DMS 273 treated with DMSO at 0.1 percent for 48 hours (cell line): ENCODE data around the gene NFIX.

ENCODE experiments used
- DNase-seq: peaks from one replicate; lab custom pipeline; 2025; lab: John Stamatoyannopoulos, UW

NFIX gene

GRCh38 chr19:13008926-13009787, 13.9 kb downstream of the NFIX start:
- no peak for DNase-seq

GRCh38 chr19:13010038-13010991, 15.0 kb downstream of the NFIX start:
- DNase-seq = no peak

GRCh38 chr19:13010992-13011652, 15.8 kb downstream of the NFIX start:
- DNase-seq = no peak

- no peak for DNase-seq
Observed at GRCh38 chr19:13011653-13012389, 16.5 kb downstream of the NFIX start.

GRCh38 chr19:13012390-13012689, 17.1 kb downstream of the NFIX start:
- DNase-seq = no peak

GRCh38 chr19:13012690-13013608, 17.7 kb downstream of the NFIX start:
- no peak for DNase-seq

- no peak for DNase-seq
Observed at GRCh38 chr19:13013649-13014048, 18.4 kb downstream of the NFIX start.

GRCh38 chr19:13014101-13014920, 19.0 kb downstream of the NFIX start:
- DNase-seq = no peak

- no peak for DNase-seq
Observed at GRCh38 chr19:13014921-13015280, 19.6 kb downstream of the NFIX start.

- no peak for DNase-seq
Observed at GRCh38 chr19:13015361-13016223, 20.3 kb downstream of the NFIX start.

GRCh38 chr19:13016245-13016627, 21.0 kb downstream of the NFIX start:
- DNase-seq = no peak

- no peak for DNase-seq
Observed at GRCh38 chr19:13016628-13017305, 21.5 kb downstream of the NFIX start.

- DNase-seq = no peak
Observed at GRCh38 chr19:13017306-13018034, 22.2 kb downstream of the NFIX start.

- DNase-seq = no peak
Observed at GRCh38 chr19:13018035-13018914, 23.0 kb downstream of the NFIX start.

- DNase-seq = no peak
Observed at GRCh38 chr19:13019332-13019731, 24.1 kb downstream of the NFIX start.

- no peak for DNase-seq
Observed at GRCh38 chr19:13020002-13020414, 24.7 kb downstream of the NFIX start.
